ENCODE measurements around the gene SLC12A2. TPM values are rescaled to one million over a fixed set of nuclear protein-coding genes. Genes with fewer than 3 reads are reported as not detected.

SLC12A2 gene
- total RNA-seq, 2 experiments from 2014 or later: 14.6 to 14.8 TPM

DNA sequence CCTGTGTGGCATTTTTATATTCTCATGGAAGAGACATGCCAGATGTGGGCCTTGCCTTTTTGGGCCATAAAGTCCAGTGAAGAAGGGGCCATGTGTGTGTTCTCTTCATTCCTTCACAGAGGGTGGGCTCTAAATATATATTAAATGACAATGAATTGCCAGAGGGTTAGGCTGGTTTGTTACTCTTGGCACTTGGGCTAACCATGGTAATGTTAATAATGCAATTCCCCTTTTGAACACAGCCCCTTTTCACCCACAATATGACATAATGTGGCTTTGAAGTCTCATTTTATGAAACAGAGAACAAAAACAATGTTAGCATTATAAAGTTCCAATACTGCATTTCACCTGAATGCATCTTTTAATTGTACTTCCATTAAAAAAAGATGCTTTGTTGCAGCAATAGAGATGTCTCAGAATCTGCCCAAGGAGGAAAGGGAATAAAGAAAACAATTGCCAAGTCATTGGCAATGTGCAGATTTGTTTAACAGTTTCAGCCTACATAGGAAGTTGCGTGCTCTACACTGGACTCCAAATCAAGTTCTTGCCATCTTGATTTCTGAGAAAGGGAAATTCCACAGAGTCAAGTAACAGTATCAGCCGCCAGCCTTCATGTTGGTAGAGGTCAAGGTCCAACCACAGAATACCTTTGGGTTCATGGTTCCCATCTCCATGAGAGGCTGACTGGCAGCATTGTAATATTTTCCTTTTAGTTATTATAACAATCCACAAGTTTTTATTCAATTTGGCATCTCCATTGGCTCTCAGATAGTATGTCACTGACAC is 141.9 kb downstream of the SLC12A2 start:
- no peak for DNase-seq
- Mint-ChIP-seq H3K36me3 (ENCODE audit: low read depth) (no peaks in the 10 kb centered on the region), H3K27me3 (no peaks in the 10 kb centered on the region), H3K27ac (no peak overlapping the region), H3K4me3 (no peak overlapping the region), H3K4me1 (peaks cover 3% of the 10 kb centered on the region), H3K9me3 (no peaks in the 10 kb centered on the region)
- CTCF ChIA-PET: no interaction called here
- POLR2A ChIA-PET: no interaction called here

DNA sequence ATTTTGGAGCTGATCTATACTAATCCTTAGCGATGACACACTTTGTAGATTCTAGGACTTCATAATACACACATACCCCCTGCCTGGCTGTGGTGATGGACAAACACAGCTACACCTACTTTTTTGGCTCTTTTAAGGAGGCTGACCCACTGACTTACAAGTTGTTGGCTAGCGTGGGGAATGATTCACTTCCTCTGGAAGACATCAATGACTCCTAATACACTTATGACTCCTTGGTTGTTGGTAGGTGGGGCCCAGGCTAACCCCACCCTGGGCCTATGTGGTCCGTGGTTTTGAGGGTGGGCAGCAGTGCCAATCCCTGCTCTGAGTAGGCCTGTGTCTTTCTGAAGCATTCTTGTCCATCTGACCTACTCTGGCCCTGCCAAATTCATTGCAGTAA is 144.4 kb downstream of the SLC12A2 start:
- no peak for DNase-seq
- POLR2A ChIA-PET: no interaction called here
- Mint-ChIP-seq H3K4me1 (peaks cover 3% of the 10 kb centered on the region), H3K27me3 (no peaks in the 10 kb centered on the region), H3K36me3 (ENCODE audit: low read depth) (no peaks in the 10 kb centered on the region), H3K9me3 (no peaks in the 10 kb centered on the region), H3K27ac (no peak overlapping the region), H3K4me3 (no peak overlapping the region)
- CTCF ChIA-PET: no interaction called here

GRCh38 chr5:128228521-128228920 is 145.0 kb downstream of the SLC12A2 start:
- H3K27me3 Mint-ChIP-seq: no peaks in the 10 kb centered on the region
- H3K9me3 Mint-ChIP-seq: no peaks in the 10 kb centered on the region
- H3K4me3 Mint-ChIP-seq: no peak overlapping the region
- DNase-seq: no peak
- CTCF ChIA-PET: no interaction called here
- POLR2A ChIA-PET: no interaction called here
- no peaks in the 10 kb centered on the region for H3K36me3 Mint-ChIP-seq (ENCODE audit: low read depth)
- no peak overlapping the region for H3K27ac Mint-ChIP-seq
- H3K4me1 Mint-ChIP-seq: peaks cover 3% of the 10 kb centered on the region

DNA sequence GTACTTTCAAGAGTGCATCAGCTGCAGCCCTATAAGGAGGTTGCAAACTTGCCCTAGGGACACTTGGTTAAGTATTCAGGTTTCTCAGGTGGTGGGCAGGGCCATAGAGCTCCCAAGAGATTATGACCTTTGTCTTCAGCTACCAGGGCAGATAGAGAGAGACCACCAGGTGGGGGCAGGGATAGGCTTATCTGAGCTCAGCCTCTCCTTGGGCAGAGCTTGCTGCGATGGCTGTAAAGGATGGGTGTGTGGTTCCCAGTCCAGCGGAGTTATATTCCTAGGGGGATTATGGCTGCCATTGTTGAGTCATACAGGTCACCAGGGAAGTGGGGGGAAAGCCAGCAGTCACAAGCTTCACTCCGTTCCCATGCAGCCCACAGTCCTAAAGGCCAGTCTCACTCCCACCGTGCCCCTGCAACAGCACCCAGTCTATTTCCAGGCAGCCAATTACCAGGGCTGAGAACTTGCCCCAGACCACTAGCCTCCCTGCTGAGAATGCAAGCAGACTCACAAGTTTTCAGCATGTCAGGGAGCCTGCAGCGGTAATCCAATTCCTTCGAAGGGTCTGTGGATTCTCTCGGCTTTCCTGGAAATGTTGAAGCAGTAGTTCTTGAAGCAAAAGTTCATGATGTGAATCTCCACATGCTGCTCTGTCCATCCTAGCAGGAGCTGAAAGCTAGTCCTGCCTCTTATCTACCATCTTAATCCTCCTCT is 151.5 kb downstream of the SLC12A2 start:
- ChIA-PET CTCF (no interaction called here), POLR2A (no interaction called here)
- H3K4me1 Mint-ChIP-seq: no peaks in the 10 kb centered on the region
- H3K36me3 Mint-ChIP-seq (ENCODE audit: low read depth): no peaks in the 10 kb centered on the region
- no peaks in the 10 kb centered on the region for H3K9me3 Mint-ChIP-seq
- no peak overlapping the region for H3K4me3 Mint-ChIP-seq
- H3K27ac Mint-ChIP-seq: no peak overlapping the region
- H3K27me3 Mint-ChIP-seq: peaks cover 7% of the 10 kb centered on the region
- no peak for DNase-seq

- H3K36me3 Mint-ChIP-seq (ENCODE audit: low read depth): no peaks in the 10 kb centered on the region
Observed at GRCh38 chr5:128236334-128236733, 152.8 kb downstream of the SLC12A2 start.

DNA sequence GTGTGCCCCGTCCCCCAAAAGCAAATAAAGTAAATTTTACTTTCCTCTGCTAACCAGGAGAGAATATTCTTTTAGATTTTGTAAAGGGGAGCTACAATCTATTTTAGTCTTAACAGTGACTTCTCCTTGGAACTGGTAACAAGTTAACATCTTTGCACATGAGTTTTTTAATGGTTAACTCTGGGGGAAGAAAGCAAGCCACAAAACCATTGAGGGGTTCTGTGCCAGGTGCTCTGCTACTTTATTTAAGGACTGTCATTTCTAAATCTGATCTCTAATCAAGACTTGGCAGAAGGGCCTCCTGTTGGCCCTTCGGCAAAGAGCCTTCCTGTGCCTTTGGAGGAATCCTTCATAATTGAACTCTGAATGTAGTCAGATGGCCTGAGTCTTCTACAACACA is 153.4 kb downstream of the SLC12A2 start:
- Mint-ChIP-seq H3K27ac (no peak overlapping the region), H3K9me3 (no peaks in the 10 kb centered on the region), H3K36me3 (ENCODE audit: low read depth) (no peaks in the 10 kb centered on the region), H3K4me3 (no peak overlapping the region), H3K27me3 (peaks cover 7% of the 10 kb centered on the region), H3K4me1 (no peaks in the 10 kb centered on the region)
- no peak for DNase-seq
- ChIA-PET CTCF (no interaction called here), POLR2A (no interaction called here)

More at GRCh38 chr5:128236334-128236733, 152.8 kb downstream of the SLC12A2 start:
- DNase-seq: no peak
- Mint-ChIP-seq H3K4me1 (no peaks in the 10 kb centered on the region), H3K4me3 (no peak overlapping the region), H3K27ac (no peak overlapping the region), H3K27me3 (peaks cover 7% of the 10 kb centered on the region), H3K9me3 (no peaks in the 10 kb centered on the region)
- POLR2A ChIA-PET: no interaction called here
- CTCF ChIA-PET: no interaction called here

DNA sequence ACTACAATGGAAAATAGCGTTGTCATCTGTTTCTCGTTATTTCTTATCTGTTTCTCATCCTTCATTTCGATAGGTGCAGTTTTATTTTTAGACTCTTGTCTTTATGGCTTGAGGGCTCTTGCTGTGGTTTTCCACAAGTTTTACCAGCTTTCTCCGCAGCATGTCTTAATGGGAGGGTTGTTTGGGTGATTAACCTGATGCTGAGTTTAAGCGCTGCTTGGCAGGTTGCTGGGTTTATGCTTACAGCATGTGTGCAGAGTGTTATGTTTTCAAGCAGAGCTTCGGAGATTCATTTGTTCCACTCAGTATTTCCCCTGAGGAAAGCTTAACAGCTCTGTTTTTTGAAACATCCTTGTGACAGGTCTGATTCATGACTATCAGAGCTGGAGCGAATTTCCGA is 154.0 kb downstream of the SLC12A2 start:
- peaks cover 7% of the 10 kb centered on the region for H3K27me3 Mint-ChIP-seq
- H3K36me3 Mint-ChIP-seq (ENCODE audit: low read depth): no peaks in the 10 kb centered on the region
- no peaks in the 10 kb centered on the region for H3K9me3 Mint-ChIP-seq
- no peak overlapping the region for H3K4me3 Mint-ChIP-seq
- ChIA-PET POLR2A (no interaction called here), CTCF (no interaction called here)
- no peak for DNase-seq
- no peaks in the 10 kb centered on the region for H3K4me1 Mint-ChIP-seq
- no peak overlapping the region for H3K27ac Mint-ChIP-seq

Data from activated CD4-positive, alpha-beta memory T cell treated with anti-CD3 and anti-CD28 coated beads, Interleukin-2, amount 10 ng/mL, durations not matched to agents 7 days and 5 days (primary cell).